Activated CD4-positive, alpha-beta T cell treated with anti-CD3 and anti-CD28 coated beads for 48 hours (primary cell): ENCODE measurements around the gene HOXB5.

Source experiments
- DNase-seq: peaks from one replicate; pipeline ENCODE4 v3.0.0-alpha.2; 2020

The HOXB5 gene

DNA sequence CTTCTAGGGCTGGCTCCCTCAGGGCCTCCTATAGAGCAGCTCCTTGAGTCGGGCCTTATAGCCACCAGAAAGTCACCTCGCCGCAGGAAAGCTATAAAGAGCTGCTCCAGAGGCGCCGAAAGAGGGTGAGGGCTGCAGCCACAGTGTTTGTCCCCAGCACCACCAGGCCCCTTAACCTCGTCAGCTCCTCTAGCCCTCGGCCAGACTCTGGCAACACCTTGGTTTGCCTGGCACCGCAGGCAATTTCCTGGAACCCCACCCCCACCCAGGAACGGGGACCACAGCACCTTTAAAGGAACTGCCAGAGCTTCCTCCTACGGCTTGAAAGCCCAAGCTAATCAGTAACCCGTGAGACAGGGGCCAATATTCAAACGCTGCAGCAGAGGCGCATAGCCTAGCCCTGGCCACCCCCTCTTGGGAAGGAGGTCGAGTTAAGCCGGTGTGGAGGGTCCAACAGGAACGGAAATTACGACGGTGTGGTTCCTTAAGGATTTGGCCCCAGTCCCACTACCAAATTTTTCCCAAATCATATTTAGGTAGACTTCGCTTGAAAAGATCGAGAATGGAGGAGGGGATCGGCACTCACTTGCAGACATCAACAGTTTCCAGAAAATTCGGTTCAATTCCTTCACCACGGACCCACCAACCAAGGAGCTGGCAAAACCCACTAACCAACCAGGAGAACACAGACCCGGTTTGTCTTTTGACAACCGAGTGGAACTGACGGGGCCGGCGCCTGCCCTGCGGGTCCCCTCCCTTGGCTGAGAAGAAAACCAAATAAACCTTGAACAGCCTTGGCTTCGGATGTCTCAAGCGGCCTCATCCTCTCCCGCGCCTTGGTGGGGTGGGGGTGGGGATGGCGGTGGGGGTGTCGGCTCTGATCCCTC lies 8.2 kb upstream of the HOXB5 start:
- DNase-seq, result no peak

DNA sequence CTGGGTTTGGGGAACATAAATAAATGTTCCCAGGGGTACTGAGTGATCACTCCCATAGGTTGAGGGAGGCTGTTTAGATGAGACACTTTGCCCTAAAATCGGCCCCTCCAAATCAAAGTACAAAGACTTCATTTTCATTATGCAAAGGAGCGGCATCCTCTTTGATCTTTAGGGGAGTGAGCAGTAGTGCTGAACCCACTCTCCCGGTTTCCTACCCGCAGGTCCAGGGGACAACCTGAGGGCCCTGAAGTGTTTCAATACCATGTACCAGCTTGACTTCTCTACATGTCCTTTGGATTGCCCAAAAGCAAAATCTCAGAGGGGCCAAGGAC lies 7.6 kb upstream of the HOXB5 start:
- no peak for DNase-seq

DNA sequence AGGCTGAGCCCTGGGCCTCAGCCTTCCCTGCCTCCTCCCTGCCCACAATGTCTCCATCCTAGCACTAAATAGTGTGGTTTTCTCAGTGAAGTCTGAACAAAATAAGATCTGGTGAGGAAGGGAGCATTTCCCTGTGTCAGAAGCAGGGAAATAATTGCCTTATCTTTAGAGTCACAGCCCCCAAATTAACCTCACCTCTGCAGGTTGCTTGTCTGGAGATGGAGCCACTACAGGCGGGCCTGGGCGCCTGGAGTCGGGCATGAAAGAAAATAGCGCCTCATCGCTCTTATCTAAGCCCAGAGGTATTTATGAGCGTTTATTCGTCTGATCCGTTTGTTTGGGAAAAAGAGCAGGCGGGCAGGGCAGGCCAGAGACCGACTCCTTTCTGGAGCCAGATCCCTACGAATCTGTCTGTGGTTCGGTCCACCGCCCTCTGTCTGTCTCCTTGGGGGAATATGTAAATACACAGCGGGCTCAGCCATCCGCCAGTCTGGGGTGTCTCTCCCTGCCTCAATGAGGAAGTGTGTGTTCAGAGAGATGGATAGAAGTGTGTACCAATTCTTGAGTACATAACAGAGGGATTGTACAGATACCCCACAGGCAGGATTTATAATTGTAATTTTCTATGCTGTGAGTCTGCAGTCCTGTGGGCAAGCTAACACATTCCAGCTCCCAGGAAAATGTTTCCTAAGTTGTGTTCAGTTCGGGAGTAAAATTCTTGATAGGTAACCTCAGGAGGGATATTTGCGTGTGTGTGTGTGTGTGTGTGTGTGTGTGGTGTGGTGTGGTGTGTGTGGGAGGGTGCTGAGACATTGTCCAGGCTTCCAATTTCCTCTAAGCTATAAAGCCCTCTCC lies 6.9 kb upstream of the HOXB5 start:
- DNase-seq, result no peak

DNA sequence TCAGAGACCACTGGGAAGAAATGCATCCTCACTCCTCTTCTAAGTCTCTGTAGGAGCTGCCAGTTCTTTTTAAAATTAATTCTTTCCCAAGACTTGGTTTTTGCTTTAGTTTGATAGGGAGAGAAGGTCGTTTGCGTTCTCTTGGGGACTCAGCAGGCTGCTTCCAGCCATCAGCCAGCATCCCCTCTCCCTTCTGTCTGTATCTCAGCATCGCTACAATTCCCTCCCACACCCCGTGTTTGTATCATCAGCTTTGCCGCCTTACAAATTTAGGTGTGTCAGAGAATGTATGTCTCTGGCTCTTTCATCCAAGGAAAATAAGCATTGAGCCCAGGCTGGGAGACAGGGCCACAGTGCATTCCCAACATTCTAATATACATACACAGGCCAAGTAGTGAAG lies 5.8 kb upstream of the HOXB5 start:
- DNase-seq, result no peak

DNA sequence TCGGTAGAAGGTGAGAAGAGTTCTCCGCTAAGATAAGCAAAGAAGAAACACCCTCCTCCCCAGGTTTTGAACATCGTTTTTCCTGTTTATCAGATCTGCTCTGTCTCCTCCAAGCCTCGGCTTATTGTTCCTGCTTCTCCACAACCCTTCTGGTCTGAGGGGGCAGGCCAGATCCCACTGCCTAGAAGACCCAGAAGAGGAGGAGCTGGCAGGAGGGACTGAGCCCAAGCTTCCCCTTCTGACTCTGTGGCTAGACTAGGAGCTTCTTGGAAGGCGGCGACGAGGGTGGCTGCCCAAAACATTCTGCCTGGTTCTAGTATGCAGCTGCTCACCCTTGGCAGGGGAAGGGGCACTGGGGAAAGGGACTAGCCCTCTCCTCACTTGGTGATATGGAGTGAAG lies 5.2 kb upstream of the HOXB5 start:
- DNase-seq, result no peak

DNA sequence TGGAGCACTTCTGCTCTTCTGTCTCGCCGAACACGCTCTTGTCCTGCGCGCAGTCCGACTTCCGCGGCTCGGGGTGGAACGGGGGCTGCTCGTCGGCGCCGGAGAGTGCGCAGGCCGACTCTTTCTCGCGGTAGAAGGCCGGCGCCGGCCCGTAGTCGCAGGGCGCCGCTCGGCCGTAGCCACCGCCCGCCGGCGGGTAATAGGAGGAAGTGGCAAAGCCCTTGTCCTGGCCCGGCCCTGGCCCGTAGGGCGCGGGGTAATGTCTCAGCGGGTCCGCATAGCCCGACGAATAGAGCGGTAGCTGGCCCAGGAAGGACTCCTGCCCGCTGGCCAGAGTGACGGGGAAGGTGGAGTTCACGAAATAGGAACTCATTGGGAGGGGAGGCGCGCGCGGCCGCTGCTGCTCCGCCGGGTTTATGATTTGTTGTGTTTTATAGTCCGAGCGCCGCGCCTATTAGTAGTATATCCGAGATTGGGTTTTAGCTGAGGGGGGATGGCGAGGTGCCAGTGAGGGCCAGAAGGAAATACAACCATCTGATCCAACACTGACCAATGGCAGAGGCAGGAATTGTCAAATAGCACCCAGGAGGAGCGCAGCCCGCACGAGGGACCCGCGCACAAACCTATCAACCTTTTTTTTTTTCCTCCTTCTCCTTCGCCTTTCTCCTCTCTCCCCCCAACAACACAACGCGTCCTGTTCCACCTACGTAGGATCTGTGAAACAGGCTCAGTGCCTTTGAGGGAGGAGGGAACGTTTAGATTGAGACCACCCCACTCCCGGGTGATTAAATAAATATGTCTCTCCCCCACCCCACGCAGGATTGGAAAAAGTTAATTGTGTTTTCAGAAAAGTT lies 4.4 kb upstream of the HOXB5 start:
- peak; percentile 48 for DNase-seq

DNA sequence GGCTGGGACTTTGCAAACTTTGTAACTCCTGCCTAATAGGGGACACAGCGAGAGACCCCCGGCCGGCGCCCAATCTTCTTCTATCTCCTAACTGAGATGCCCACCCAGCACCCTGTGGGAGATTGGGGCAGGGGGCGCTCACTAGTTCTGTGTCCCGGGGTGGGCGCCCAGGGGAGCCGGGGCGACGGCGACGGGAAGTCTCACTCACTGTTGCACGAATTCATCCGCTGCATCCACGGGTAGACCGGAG lies 3.9 kb upstream of the HOXB5 start:
- no peak for DNase-seq

DNA sequence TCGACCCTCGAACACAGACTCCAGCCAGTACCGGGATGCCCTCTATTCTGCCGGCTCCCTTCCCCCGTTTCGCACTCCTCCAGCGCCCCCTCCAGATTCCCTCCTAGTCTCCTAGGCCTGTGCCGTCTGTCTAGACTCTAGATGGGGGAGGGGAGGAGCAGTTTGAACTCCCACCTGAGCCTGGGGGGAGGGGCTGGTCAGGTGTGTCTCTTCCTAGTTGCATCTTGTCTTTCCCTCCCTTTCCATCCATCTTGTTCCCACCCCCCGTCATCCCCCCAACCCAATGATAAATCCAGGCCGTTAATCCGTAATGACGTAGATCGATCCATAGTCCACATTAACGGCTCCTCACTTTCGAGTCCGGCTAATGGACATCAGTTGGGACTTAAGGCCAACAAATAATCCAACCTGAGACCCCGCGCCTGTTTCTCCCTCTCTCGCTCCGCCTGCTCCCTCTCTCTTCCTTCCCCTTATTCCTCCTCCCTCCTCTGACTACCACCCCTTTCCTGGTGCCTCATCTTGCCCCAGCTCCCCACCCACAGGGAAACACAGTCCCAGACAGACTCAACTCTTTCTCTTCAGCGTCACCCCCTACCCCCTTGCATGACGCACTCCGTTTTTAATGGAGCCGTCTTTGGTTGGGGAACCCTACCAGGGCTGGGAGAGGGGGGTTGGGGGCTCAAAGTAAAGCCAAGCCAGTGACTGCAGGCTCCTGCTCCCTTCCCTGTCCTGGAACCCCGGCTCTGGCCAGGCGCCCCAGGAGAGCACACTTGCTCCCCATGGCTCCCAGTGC lies 3.4 kb upstream of the HOXB5 start:
- DNase-seq, result no peak

DNA sequence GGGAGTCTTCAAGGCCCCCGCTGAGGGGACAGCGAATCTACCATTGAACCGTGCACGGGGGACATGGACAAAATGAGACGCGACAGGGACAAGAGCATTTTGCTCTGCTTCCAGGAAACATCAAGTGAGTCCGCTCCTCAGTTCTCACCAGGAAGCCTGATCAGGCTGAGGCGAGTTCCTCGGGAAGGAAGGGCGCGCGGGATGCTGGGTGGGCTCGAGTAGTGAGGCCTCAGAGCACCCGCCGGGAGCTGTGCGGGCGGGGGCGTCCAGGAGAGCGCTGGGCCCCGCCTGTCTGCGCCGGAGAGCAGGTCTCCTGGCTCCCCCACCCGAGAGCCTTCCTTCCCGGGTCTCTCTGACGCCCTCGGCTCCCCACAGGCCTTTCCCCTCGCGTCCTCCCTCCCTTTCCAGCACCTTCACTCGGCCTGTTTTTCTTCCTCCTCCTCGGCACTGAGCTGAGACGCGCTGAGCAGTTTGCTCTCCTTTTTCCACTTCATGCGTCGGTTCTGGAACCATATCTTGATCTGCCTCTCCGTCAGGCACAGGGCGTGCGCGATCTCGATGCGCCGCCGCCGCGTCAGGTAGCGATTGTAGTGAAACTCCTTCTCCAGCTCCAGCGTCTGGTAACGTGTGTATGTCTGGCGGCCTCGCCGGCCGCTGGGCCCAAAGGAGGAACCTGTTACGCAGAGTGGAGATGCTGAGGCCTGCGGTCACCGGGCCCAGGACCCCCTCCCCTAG lies 2.6 kb upstream of the HOXB5 start:
- DNase-seq, result peak; percentile 75

DNA sequence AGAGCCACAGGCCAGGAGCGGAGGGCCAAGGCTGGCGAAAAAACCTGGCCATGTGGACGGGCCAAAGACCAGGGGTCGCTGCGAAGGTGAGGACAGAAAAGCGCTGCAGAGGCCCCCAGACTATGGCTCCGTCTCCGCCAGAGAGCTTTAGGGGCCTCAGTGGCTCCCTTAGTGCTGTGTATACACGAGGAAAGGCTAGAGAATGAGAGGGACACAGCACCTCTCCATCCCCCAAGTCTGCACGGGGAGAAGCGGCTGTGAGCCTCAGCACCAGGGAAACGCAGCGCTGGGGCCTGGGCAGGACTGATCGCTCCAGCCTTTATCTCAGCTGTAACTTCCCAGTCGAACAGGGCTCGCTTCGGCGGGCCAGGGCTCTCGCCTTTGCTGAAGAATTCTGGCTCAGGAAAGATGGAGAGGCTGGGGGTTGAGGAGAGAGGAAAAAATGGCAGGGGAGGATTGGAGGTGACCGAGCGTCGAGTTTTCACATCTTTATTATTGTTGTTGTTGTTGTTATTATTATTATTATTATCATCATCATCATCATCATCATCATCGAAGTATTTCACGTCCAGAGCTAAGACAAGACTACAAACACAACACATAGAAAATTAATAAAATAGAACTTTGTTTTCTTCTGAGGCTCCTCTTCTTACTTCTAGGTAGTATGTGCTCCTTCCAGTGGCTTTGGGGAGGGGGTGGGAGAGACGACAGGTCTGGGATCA lies 1.9 kb upstream of the HOXB5 start:
- DNase-seq, result no peak

DNA sequence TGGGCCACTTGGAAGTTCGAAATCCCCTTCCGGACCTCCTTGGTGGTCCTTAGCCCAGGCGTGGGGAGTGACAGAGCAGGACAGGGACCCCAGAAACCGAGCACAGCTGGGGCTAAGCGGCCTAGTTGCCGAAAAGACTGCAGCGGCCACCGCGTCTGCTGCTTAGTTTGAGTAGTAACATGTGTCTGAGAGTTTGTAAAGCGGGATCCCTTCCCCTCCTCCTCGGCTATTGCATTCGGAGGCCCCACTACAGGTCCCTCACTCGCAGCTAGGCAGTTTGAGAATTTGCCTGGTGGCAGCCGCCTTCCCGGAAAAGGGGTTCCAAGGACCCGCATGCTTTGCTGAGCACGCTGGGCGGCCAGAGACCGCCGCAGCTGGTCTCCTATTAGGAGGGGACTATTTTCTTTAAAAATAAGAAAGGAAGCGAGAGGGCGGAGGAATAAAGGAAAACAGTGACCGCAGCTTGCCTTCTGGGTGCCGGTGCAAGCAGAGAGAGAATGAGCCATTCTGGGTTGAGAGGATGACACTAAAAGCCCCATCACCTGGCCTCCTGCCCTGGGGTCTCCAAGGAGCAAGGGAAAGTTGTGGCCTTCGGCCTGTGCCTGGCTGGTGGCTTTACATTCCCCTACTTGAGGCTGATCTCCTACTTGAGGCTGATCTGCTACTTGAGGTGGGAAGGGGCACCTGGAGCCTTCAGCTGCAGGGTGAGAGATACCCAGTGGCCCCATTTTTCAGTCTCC lies 1.1 kb upstream of the HOXB5 start:
- DNase-seq, result no peak

DNA sequence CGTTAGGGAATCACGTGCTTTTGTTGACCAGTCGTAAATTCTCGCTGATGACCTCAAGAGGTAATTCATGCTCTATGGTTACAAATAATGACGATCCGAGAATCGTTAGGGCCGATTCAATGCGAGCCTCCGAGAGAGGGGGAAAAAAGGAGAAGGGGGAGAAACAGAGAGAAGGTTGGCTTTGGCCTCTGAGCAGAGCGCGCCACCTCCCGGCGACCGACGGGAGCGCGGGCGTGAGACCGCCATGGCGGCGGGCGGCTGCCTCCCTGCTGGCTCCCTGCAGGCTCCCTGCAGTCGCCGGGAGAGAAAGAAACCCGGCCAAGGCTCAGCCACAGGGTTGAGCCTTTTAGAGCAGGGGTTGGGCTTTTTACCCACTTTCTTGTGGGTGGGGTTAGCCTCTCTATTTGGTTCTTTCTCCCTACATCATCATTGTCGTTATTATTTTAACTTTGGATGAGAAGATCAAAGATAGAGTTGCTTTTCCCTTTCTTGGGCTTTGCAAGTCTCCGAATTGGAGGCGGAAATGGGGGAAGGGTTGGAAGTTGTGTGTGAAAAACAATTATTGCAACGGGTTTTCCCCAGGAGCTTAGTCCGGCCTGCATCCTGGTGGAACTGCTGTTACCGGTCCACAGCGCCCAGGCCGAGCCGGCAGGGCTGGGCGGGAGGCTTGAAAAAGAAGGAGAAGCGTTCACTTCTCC lies 410 bp upstream of the HOXB5 start:
- DNase-seq, result peak; percentile 88

DNA sequence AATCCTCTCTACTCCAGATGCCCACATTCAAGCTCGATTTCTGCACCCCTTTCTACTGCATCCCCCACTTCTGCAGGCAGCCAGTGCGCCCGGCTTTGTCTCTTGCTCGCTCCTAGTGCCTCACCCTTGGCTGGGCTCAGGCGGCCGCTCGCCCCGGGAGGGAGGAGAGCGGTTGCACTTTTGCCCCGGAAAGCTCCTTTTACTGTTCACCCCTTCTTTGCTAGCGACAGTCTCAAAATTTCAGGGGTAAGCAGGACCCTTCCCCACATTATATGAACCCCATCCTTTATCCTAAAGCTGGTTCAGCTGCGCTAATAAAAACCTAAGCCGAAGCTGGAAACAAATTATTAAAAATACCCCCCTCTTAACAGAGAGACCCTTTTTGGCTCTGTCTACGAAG lies 1.0 kb downstream of the HOXB5 start:
- DNase-seq, result peak; percentile 46

DNA sequence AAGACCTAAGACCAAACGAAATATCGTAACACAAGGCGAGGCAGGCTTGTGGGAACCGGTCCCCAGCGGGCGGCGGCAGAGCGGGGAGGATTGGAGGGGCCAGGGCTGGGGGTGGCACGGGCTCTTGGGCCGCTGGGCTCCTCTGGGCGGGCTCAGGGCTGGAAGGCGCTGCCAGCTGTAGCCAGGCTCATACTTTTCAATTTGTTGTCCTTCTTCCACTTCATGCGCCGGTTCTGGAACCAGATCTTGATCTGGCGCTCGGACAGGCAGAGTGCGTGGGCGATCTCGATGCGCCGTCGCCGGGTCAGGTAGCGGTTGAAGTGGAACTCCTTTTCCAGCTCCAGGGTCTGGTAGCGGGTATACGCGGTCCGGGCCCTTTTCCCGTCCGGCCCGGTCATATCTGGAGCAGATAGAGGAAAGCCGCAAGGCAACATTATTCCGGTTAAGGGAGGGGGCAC lies 1.5 kb downstream of the HOXB5 start:
- DNase-seq, result no peak

DNA sequence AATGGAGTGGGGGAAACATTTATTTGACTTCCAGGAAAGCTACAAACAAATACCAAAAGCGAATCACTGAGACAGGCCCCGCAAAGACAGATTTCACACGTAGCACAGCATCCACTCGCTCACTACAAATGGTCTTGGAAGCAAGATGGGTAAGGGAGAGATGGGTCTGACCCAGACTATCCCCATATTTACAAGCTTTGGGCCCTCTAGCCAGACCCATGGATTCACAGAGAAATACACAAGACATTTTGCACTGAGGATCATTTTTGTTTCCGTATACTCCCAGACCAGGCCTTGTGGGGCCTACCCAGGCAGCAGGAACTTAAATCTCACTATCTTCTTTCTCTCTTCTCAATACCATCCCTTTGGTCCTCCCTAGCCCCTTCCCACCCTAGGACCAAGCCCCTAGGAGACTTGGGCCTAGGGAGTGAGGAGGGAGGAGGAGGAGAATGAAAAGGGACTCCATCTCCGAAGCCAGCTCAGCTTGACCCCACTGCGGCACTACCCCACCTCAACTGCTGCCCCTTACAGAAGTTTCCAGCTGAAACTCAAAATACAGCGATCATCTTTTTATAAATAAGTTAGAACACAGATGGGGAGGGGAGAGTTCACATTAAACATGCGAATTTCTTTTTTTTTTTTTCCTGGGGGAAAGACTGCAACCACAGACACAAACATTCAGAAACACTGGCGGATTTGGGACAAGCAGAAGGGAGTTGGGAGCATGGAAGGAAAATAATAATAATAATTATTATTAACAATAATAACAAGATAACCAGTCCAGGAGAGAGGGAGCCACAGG lies 2.1 kb downstream of the HOXB5 start:
- DNase-seq, result no peak

DNA sequence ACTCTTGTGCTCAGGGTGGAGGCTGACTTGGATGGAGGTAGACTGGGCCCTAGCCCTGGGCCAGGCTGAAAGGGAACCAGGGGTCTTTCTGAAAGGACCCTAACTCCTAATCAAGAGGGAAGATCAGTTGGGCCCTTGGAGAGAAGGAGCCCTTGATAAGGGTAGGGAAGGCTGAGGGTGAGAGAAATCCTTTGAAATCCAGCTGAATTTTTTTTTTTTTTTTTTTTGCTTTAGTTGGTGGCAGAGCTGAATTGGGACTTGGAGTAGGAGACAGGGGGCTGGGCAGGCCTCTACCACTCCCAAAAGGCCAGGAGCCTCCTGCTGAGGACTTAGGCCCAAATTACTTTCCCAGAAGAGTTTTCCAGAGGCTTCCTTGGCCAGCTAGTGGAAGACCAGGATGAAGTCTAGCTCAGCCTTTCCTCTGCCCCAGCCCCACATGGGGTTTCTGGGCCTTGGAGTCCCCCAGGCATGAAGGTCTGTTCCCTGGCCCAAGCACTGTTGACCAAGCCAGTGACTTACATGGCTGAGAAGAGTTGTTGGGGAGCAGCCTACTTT lies 2.9 kb downstream of the HOXB5 start:
- no peak for DNase-seq

DNA sequence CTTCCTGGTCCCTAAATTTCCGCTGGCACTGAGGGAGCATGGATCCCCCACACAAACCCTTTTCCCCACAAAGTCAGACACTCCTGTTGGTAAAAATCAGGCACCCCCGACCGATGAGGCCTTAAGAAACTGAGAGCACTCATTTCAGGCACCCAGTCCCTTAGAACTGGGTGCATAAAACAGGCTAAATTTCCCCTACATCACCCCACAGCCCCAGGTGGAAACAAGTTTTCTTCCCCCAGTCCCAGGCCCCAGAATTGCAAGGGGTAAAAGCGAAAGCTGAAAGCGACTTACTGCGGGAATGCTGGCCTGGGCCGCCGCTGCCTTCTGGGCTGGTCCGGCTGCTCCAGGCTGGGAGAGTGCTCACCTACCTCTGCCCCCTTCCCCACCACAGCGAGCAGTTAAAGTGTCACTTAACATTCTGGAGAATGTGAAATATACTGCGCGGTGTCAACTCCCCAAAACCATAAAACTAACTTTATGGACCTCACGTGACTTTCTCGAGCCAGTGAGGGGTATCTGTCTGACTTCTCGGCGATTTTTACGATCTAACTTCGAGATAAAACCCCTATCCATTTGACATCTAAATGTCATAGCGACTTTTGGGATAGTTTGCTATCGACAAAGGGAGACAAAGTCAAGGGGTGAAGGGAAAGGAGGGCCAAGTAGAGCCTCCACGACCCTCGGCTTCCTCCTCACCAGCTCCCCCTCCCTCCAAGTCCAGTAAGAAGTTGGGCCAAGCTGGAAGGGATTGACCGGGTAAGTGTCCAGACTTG lies 3.6 kb downstream of the HOXB5 start, which contains the start of gene HOXB3:
Gene HOXB3 (minus strand): TSS at position 411 of the 776 bp plus-strand sequence. CDS start 37,767 bp downstream, outside the sequence.
- DNase-seq, result no peak
